Measurements from ENCODE around the gene PPM1B. TPM values are rescaled to one million over a fixed set of nuclear protein-coding genes. Genes with fewer than 3 reads are reported as not detected.

The PPM1B gene
- total and polyA plus RNA-seq, 2 donors (not counting 3 experiments of a cell fraction or from before 2014, with no cell fraction given) = 8.0 to 24.1 TPM

- H4K20me1 ChIP-seq (replicated peaks; ENCODE audit: control insufficient read depth, extremely low read depth, insufficient read depth, low read length) = no peaks in the 10 kb centered on the region
- no peak overlapping the region for H3K27ac ChIP-seq (ENCODE audit: insufficient read depth, low read depth, low read length)
- no peaks in the 10 kb centered on the region for H3K27me3 ChIP-seq (ENCODE audit: control insufficient read depth in 2 of 2, insufficient read depth in 2 of 2, low read length in 2 of 2)
- no peaks in the 10 kb centered on the region for H3K9me3 ChIP-seq (replicated peaks; ENCODE audit: control insufficient read depth, insufficient read depth, low read length)
- no peaks in the 10 kb centered on the region for H3K9me1 ChIP-seq (replicated peaks; ENCODE audit: control insufficient read depth, extremely low read depth, insufficient read depth, low read length)
- CTCF ChIA-PET = interaction anchor here (1.1 kb wide), 1 partner anchor 18 kb away, joined by 3 read pairs; no protein-coding TSS in a partner anchor
- intact Hi-C loops (cut with micrococcal nuclease) = no loop called here
- DNase-seq (ENCODE audit: low read depth, low spot score) = no peak
- H3K4me3 ChIP-seq (replicated peaks in 1 of 3; ENCODE audit: insufficient read depth in 1 of 3, low read depth in 1 of 3, low read length in 3 of 3) = no peak overlapping the region
- POLR2A ChIA-PET = no interaction called here
- H2AFZ ChIP-seq (ENCODE audit: low read depth, low read length) = no peak overlapping the region
- H3K4me2 ChIP-seq (ENCODE audit: insufficient read depth, low read length) = no peak overlapping the region
- no peaks in the 10 kb centered on the region for H3K79me2 ChIP-seq (ENCODE audit: control insufficient read depth, insufficient read depth, low read length)
- dilution Hi-C loops (cut with MboI; ENCODE audit: extremely low pct_ligation_motif_present, low sequenced_read_pairs) = no loop called here
- no peak for FAIRE-seq
- no peak overlapping the region for H3K9ac ChIP-seq (replicated peaks; ENCODE audit: extremely low read depth, insufficient read depth, low read length)
- H3K4me1 ChIP-seq (ENCODE audit: control insufficient read depth, extremely low read depth, insufficient read depth, low read length) = no peaks in the 10 kb centered on the region
- TF ChIP-seq EZH2 (IDR thresholded peaks at IDR 0.05; ENCODE audit: borderline replicate concordance, low read depth, low read length, severe bottlenecking) = no peak
- no peak for TF ChIP-seq MAX (IDR thresholded peaks at IDR 0.05; ENCODE audit: insufficient read depth, insufficient read length)
- no peak for TF ChIP-seq CTCF (IDR thresholded peaks at IDR 0.05; ENCODE audit: extremely low read depth in 1 of 2, insufficient read depth in 1 of 2, low read depth in 1 of 2, low read length in 2 of 2)
- TF ChIP-seq POLR2A (IDR thresholded peaks at IDR 0.05; ENCODE audit: low read depth, low read length) = no peak
- no peak for TF ChIP-seq MYC (IDR thresholded peaks at IDR 0.05; ENCODE audit: low read depth, low read length)
- no peak for TF ChIP-seq GATA2 (IDR thresholded peaks at IDR 0.05; ENCODE audit: insufficient read depth, insufficient read length, low read depth, low read length)
- no peak for TF ChIP-seq JUN (IDR thresholded peaks at IDR 0.05; ENCODE audit: borderline replicate concordance, insufficient read depth, insufficient read length, low read depth)
- TF ChIP-seq FOS (IDR thresholded peaks at IDR 0.05; ENCODE audit: borderline replicate concordance, insufficient read depth, low read length) = no peak
- no peak for TF ChIP-seq POLR2AphosphoS5 (IDR thresholded peaks at IDR 0.05; ENCODE audit: insufficient read depth, low read depth, low read length)
- H3K36me3 ChIP-seq (ENCODE audit: control insufficient read depth in 2 of 2, extremely low read depth in 1 of 2, insufficient read depth in 2 of 2, low read length in 2 of 2) = no peaks in the 10 kb centered on the region
- no TSS peak for BruUV-seq (replicated peaks)
Observed at GRCh38 chr2:44124500-44124899, 44.2 kb upstream of the PPM1B start.

Data from endothelial cell of umbilical vein (primary cell).